Skeletal muscle tissue (tissue), 4 donors: ENCODE measurements around the gene EFNA1. TPM values are rescaled to one million over a fixed set of nuclear protein-coding genes. Genes with fewer than 3 reads are reported as not detected.

Source experiments
- H3K27ac ChIP-seq: one replicate; pipeline ENCODE4 v1.7.0; 2013; ENCODE audit warnings: mild to moderate bottlenecking, low read depth, low read length, inconsistent platforms
- H3K27me3 ChIP-seq, 3 donors: one replicate each; pipeline ENCODE4 v1.7.0; 2013; ENCODE audit warnings: low read length in 3 of 3; ENCODE audit not compliant: control insufficient read depth in 3 of 3, insufficient read depth in 3 of 3
- H3K36me3 ChIP-seq, 3 donors: one replicate each; pipeline ENCODE4 v1.7.0; 2013; ENCODE audit warnings: low read length in 3 of 3; ENCODE audit not compliant: control insufficient read depth in 3 of 3, insufficient read depth in 3 of 3
- H3K4me1 ChIP-seq, 3 donors: one replicate each; pipeline ENCODE4 v1.7.0; 2013; ENCODE audit warnings: low read length in 3 of 3, mild to moderate bottlenecking in 3 of 3; ENCODE audit not compliant: control insufficient read depth in 3 of 3, insufficient read depth in 3 of 3
- H3K4me3 ChIP-seq, 3 donors: one replicate each; pipeline ENCODE4 v1.7.0; 2013; ENCODE audit warnings: low read length in 3 of 3
- H3K9ac ChIP-seq, 3 donors: one replicate each; pipeline ENCODE4 v1.7.0; 2013; ENCODE audit warnings: low read length in 3 of 3, mild to moderate bottlenecking in 3 of 3, moderate library complexity in 2 of 3, low read depth in 1 of 3
- H3K9me3 ChIP-seq, 3 donors: one replicate each; pipeline ENCODE4 v1.7.0; 2013; ENCODE audit warnings: low read length in 3 of 3; ENCODE audit not compliant: control insufficient read depth in 3 of 3
- total RNA-seq: library from RNA; depleted of rRNA; stranded (reverse); fragments of >200 nt; gene quantifications from one replicate; pipeline ENCODE4 v1.2.3, GENCODE V29; 2014
- donor health status: Osteomylitis.

The EFNA1 gene
- total RNA-seq, 1 donor from 2014 or later = 13.0 TPM

DNA sequence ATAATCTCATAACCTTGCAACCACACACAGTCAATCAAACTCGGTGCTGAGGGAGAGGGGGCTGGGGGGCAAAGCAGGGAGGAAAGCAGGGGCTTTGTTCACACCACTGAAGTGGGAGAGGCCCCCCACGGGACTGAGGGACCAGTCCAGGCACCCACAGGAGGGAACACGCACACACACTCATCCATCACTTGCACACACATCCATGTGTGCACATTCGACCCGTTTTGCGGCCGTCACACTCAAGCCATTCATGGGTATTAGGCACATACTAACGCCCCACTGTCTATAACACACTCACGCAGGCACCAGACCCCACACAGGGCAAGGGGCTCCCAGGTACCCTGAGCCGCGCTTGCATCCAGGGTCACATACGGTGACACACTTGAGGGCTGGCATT lies 35.0 kb upstream of the EFNA1 start:
- Histone ChIP-seq H3K4me3 (no peak overlapping the region), H3K27me3 (peaks cover 0 to under 1% (median 0%) of the 10 kb centered on the region in 3 donors), H3K9ac (no peak overlapping the region), H3K9me3 (no peaks in the 10 kb centered on the region), H3K36me3 (no peaks in the 10 kb centered on the region), H3K27ac (no peak overlapping the region), H3K4me1 (peaks cover 17 to 23% (median 19%) of the 10 kb centered on the region in 3 donors)

DNA sequence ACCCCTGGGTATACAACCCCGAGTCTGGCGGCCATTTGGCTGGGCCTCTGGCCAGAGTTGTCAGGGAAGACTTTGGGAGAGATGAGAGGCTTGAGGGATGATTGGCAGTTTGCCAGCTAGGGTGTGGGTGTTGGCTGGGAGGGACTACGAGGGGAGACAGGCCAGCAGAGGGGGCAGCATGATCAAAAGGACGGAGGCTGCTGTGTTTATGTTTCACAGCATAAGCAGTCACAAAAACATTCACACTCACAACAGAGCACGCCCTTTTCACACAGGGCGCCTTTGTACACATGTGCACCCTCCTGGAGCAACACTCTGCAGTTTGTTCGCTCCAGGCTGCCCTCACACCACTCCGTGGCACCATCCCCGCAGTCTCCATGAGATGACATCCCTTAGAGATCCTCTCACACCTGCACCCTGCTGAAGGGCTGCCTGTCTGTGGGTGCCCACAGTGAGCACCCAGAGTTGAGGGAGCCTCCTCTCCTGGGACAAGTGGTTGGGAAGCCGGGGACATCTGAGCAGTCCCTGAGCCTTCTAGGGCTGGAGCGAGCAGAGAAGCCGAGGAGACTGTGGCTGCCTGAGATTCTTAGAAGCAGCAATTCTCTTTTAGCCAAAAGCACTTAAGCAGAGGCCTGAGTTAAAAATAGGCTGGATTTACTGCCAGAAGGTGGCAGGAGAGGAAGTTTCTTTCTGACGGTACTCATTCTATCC lies 33.6 kb upstream of the EFNA1 start:
- H3K9ac ChIP-seq = peak overlapping the region in 2 of 3 donors; percentile 1 to 45
- H3K27ac ChIP-seq = no peak overlapping the region
- peaks cover 0 to 4% (median 0%) of the 10 kb centered on the region in 3 donors for H3K27me3 ChIP-seq
- H3K9me3 ChIP-seq = no peaks in the 10 kb centered on the region
- H3K4me3 ChIP-seq = peak overlapping the region in 1 of 3 donors; percentile 22
- H3K4me1 ChIP-seq = peaks cover 17 to 23% (median 19%) of the 10 kb centered on the region in 3 donors
- no peaks in the 10 kb centered on the region for H3K36me3 ChIP-seq

DNA sequence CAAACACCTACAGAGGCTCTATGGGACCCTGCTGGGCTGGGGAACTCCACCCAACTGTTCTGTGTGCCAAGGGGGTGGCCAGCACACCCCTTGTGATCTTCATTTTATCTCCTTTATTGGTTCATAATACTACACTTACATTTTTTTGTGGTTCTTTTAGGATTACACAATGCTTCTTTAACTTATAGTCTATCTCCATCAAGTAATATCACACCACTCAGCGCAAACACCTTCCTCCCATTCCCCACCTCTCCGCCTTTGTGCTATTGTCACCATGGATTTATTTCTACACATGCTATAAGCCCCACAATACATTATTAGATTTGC lies 33.1 kb upstream of the EFNA1 start:
- H3K9me3 ChIP-seq = no peaks in the 10 kb centered on the region
- H3K9ac ChIP-seq = peak overlapping the region in 2 of 3 donors; percentile 1 to 45
- peaks cover 0 to 4% (median 0%) of the 10 kb centered on the region in 3 donors for H3K27me3 ChIP-seq
- no peak overlapping the region for H3K4me3 ChIP-seq
- H3K4me1 ChIP-seq = peaks cover 17 to 23% (median 19%) of the 10 kb centered on the region in 3 donors
- no peaks in the 10 kb centered on the region for H3K36me3 ChIP-seq
- H3K27ac ChIP-seq = no peak overlapping the region

DNA sequence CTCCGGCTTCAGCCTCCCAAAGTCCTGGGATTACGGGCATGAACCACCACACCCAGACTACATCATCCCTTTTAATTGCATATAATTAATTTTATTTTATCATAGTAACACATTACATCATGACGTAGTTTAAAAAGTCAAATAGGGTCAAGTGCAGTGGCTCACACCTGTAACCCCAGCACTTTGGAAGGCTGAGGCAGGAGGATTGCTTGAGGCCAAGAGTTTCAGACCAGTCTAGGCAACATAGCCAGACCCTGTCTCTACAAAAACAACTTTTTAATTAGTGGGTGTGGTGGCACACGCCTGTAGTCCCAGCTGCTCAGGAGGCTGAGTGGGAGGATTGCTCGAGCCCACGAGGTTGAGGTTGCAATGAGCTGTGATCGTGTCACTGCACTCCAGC lies 28.3 kb upstream of the EFNA1 start:
- Histone ChIP-seq H3K9me3 (no peaks in the 10 kb centered on the region), H3K27ac (no peak overlapping the region), H3K4me1 (peaks cover 3% of the 10 kb centered on the region in 3 donors), H3K4me3 (no peak overlapping the region), H3K27me3 (peaks cover 0 to 4% (median 0%) of the 10 kb centered on the region in 3 donors), H3K36me3 (no peaks in the 10 kb centered on the region), H3K9ac (no peak overlapping the region)

DNA sequence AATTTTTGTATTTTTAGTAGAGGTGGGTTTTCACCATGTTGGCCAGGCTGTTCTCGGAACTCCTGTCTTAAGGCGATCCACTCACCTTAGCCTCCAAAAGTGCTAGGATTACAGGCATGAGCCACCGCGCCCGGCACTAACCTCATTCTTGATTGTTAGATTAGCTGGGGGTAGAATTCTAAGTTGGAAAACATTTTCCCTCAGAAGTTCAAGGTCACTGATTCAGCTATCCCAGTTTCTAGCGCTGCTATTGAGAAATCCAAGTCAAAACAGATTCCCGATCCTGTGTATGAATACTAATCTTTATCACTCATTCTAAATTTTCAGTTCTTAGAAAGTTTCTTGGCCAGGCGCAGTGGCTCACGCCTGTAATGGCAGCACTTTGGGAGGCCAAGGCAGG lies 24.4 kb upstream of the EFNA1 start:
- Histone ChIP-seq H3K27me3 (peaks cover 0 to 4% (median 0%) of the 10 kb centered on the region in 3 donors), H3K36me3 (no peaks in the 10 kb centered on the region), H3K4me3 (no peak overlapping the region), H3K4me1 (peaks cover 6 to 9% (median 9%) of the 10 kb centered on the region in 3 donors), H3K9me3 (no peaks in the 10 kb centered on the region), H3K27ac (no peak overlapping the region), H3K9ac (no peak overlapping the region)

DNA sequence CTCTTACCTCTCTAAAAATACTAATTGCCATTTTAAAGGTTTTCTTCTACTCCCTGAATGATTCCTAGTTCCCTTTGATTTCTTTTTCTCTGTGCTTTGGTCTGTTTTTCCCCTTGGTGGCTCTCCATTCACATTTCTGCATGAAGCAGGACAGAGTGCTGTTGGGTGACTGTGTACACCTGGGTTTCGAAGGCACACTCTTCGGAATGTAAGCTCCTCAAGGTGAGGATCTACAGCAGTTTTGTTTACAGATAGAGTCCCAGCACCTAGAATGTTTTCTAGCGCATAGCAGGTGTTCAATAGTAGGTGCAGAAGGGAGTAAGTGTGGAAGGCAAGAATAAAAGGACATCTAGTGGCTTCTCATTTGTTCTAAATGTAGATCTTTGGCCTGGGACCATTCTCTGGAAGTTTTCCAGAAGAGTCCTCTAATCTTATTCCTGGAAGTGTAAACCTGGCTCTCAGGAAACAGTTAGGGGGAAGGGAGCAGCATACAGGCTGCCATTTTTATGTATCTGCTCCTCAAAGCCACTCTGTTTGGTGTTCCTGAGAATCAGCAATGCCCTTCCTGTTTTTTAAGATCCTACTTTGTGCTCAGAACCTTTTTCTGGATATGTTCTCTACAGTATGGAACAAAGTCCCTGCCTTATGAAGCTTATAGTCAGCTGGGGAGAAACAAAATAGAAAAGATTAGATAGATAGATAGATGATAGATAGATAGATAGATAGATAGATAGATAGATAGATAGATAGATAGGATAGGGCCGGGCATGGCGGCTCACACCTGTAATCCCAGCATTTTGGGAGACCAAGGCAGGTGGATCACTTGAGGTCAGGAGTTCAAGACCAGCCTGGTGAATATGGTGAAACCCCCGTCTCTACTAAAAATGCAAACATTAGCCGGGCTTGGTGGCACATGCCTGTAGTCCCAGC lies 22.8 kb upstream of the EFNA1 start:
- no peak overlapping the region for H3K4me3 ChIP-seq
- H3K4me1 ChIP-seq = peaks cover 6 to 9% (median 9%) of the 10 kb centered on the region in 3 donors
- H3K9ac ChIP-seq = no peak overlapping the region
- H3K27me3 ChIP-seq = peaks cover 0 to 4% (median 0%) of the 10 kb centered on the region in 3 donors
- no peaks in the 10 kb centered on the region for H3K9me3 ChIP-seq
- H3K27ac ChIP-seq = peak overlapping the region; percentile 19
- no peaks in the 10 kb centered on the region for H3K36me3 ChIP-seq

DNA sequence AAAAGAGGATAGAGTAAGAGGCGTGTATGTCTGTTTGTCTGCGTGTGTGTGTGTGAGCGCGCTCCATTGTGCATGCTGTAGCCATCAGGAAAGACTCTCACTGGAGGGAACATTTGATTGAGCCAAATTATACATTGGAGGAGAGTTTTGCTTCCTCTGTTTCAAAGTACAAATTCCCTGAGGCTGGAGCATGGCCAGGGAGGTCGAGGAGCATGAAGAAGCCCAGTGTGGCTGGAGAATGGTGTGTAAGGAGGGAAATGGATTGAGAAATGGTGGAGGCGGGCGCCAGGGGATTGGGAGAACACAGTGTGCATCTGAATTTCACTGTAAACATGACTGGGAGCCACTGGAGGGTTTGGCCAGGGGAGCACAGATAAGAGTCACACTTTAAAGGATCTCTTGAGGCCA lies 22.1 kb upstream of the EFNA1 start:
- H3K9me3 ChIP-seq = no peaks in the 10 kb centered on the region
- H3K27me3 ChIP-seq = peaks cover 0 to 4% (median 0%) of the 10 kb centered on the region in 3 donors
- H3K4me3 ChIP-seq = no peak overlapping the region
- H3K4me1 ChIP-seq = peaks cover 6 to 9% (median 9%) of the 10 kb centered on the region in 3 donors
- H3K36me3 ChIP-seq = no peaks in the 10 kb centered on the region
- no peak overlapping the region for H3K9ac ChIP-seq
- H3K27ac ChIP-seq = no peak overlapping the region

DNA sequence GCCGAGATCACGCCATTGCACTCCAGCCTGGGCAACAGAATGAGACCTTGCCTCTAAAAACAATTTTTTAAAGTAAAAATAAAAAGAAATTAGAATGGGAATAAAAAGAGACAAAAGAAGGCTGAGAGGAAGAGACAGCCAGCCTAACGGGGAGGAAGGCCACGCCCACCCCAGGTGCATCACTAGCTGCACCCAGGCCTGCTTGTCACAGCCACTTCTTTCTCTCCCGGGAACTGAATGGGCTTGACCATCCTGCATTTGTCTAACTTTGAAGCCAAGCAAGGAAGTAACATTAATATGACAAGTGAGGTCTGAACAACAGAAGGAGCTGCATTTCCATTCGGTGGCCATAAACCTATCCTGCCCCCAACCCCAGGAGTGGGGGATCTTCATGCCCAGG lies 20.8 kb upstream of the EFNA1 start:
- Histone ChIP-seq H3K4me3 (no peak overlapping the region), H3K27me3 (peaks cover 0 to 4% (median 0%) of the 10 kb centered on the region in 3 donors), H3K36me3 (no peaks in the 10 kb centered on the region), H3K9ac (no peak overlapping the region), H3K27ac (no peak overlapping the region), H3K4me1 (peaks cover 6 to 9% (median 9%) of the 10 kb centered on the region in 3 donors), H3K9me3 (no peaks in the 10 kb centered on the region)

DNA sequence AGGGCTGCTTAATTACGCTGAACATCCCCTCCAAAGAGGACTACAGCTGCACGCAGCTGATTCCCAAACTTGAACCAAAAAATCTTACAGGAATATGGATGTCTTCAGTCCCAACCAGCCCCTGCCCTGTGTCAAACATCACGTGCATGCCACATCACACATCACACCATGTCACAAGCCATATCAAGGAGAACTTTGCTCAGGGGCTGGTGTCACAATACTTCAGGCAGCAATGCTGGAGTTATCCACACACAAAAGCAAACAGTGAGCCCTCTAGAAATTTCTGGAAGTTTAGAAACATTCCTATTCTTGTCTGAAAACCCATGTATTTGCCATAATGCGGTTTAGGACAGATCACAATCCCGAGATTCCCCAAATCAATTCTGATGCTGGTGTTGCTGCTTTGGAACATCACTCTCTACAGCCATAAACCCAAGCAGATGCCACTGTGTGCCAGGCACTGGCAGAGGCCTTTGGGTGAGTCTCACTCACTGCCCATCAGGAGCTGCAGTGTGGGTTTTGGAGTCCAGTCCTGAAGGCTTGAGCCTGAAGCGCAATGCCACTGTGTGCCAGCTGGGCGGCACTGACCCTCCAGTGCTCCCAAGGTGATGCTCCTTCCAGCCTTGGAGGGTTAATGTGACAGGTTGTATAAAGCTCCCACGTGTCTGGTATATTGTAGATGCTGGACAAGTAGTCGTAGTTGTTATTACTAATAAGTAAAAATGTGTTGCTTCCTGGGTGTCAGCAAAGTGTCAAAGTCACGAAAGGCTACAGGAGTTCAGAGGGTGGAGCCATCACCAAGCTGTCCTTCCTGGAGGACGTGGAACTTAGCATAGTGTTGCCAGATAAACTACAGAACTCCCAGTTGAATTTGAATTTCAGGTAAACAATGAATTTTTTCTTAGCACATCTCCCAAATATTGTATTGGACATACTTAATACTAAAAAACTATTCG lies 20.1 kb upstream of the EFNA1 start:
- H3K27me3 ChIP-seq = peaks cover 0 to 8% (median 0%) of the 10 kb centered on the region in 3 donors
- H3K9me3 ChIP-seq = no peaks in the 10 kb centered on the region
- no peaks in the 10 kb centered on the region for H3K36me3 ChIP-seq
- no peak overlapping the region for H3K27ac ChIP-seq
- H3K4me1 ChIP-seq = peaks cover 6 to 9% (median 9%) of the 10 kb centered on the region in 3 donors
- no peak overlapping the region for H3K4me3 ChIP-seq
- H3K9ac ChIP-seq = no peak overlapping the region
